HUES64 (cell line): ENCODE measurements around the gene POLR2A.
A peak's percentile ranks its signal among the peaks of the same experiment; 100 is the strongest.

Experiments used
- H3K27ac ChIP-seq: 2 replicates; pipeline ENCODE4 v1.7.0; 2013; ENCODE audit warnings: low read depth, low read length, inconsistent platforms
- H3K27me3 ChIP-seq: 2 replicates; pipeline ENCODE4 v1.6.1; 2013; ENCODE audit warnings: mild to moderate bottlenecking, low read length; ENCODE audit not compliant: insufficient read depth
- H3K36me3 ChIP-seq: 2 replicates; pipeline ENCODE4 v1.6.1; 2013; ENCODE audit warnings: mild to moderate bottlenecking, low read length; ENCODE audit not compliant: insufficient read depth
- H3K4me1 ChIP-seq: 2 replicates; pipeline ENCODE4 v1.6.1; 2013; ENCODE audit warnings: mild to moderate bottlenecking, low read length, moderate library complexity; ENCODE audit not compliant: insufficient read depth
- H3K4me3 ChIP-seq: 2 replicates; pipeline ENCODE4 v1.5.1; 2013; ENCODE audit warnings: mild to moderate bottlenecking, low read length, moderate library complexity
- H3K9ac ChIP-seq: 2 replicates; pipeline ENCODE4 v1.6.1; 2013; ENCODE audit warnings: mild to moderate bottlenecking, low read depth, low read length
- H3K9me3 ChIP-seq: 2 replicates; pipeline ENCODE4 v1.6.1; 2013; ENCODE audit warnings: low read depth, low read length; ENCODE audit not compliant: insufficient read depth
- WGBS: fragments of 150-250, 120-280 bp; methylation state at CpG from one replicate; pipeline ENCODE4 v1.1.7; 2013; ENCODE audit warnings: missing lambda C conversion rate; 5-methylcytosine and 5-hydroxymethylcytosine counted together

POLR2A gene

DNA sequence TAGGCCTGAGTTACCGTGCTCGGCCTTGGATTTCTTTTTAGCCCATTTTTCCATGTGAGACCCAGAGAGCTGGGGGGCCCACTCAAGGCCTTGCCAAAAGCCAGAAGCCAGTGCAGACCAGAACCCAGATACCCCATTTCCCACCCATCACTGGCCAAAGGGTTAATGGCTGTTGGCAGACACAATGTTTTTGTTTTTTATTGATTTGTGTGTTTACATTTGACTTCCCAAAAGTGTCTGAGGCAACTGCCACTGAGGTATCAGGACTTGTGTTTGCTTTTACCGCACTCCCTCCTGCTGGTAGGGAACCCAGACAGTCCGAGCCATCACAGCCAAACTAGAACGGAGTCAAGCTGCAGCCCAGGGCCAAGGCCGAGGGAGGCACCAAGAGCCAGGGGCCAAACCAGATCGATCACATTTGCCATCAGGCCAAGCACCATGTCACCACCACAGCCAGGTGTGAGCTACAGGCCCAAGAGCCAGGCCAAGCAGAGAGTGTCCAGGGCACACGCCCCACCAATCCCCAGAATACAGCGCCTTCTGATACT, 57.0 kb downstream of the POLR2A start:
- Histone ChIP-seq H3K4me3 (no peak overlapping the region), H3K36me3 (no peaks in the 10 kb centered on the region), H3K4me1 (no peaks in the 10 kb centered on the region), H3K9ac (no peak overlapping the region), H3K9me3 (0 out of 2 replicates have a peak, but pooled peaks cover 5% of the 10 kb centered on the region), H3K27ac (no peak overlapping the region), H3K27me3 (peaks cover 12% of the 10 kb centered on the region; the same call in 1 of the 2 replicates)
- 92% methylated on average over 9 of the region's 9 CpGs for WGBS

DNA sequence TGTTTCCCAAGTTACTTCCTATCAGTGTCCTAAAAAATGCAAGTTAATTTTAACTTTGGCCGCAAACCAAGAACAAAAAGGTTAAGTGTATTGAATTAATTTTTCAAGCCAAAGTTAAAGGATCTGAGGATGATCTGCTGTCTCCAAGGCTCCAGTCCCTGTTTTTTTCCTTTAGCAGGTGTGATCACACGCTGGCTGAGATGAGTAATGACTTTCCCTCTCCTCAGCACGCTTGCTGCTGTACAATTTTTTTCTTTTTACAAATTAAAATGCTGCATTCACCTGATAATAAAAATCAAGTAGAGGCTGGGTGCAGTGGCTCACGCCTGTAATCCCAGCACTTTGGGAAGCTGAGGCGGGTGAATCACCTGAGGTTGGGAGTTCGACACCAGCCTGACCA, 60.7 kb downstream of the POLR2A start:
- Histone ChIP-seq H3K9ac (no peak overlapping the region), H3K27ac (no peak overlapping the region), H3K4me3 (no peak overlapping the region), H3K9me3 (no peaks in the 10 kb centered on the region), H3K27me3 (peaks cover 16% of the 10 kb centered on the region; the same call in 1 of the 2 replicates), H3K36me3 (no peaks in the 10 kb centered on the region), H3K4me1 (no peaks in the 10 kb centered on the region)
- 79% methylated on average over 6 of the region's 6 CpGs for WGBS

DNA sequence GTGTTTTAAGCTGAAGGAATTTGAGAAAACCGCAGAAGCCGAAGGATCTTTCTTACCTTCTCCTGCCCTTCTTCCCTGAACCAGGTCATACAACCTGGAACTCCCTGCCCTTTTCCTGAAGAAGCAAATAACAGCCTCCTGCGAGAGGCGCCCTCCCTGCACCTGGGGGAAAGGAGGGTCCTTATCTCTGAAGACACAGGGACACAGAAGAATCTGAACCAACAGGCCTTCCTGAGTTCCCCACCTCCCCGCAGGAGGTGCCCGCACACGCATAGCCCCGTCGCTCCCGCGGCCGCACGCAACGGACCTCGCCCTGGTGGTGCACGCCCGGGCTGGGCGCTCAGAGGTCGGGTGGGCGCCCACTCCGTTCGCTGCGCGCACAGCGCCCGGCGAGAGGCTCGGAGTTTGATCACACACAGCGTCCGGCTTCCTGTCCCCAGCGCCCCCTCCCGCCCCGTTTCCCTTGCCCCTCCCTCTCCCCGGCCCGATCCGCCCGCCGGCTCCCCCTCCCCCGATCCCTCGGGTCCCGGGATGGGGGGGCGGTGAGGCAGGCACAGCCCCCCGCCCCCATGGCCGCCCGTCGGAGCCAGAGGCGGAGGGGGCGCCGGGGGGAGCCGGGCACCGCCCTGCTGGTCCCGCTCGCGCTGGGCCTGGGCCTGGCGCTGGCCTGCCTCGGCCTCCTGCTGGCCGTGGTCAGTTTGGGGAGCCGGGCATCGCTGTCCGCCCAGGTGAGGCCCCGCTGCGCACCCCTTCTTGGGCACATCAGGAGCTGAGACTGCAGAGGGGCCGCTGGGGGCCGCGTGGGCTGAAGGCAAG, 64.6 kb downstream of the POLR2A start, which contains the start of gene TNFSF12:
Gene TNFSF12, plus strand, starts transcription at position 474 of the 816 bp plus-strand sequence. Its CDS starts 96 bp downstream, at position 570.
- no peaks in the 10 kb centered on the region for H3K4me1 ChIP-seq
- no peaks in the 10 kb centered on the region for H3K36me3 ChIP-seq
- WGBS = 4% methylated on average over 64 of the region's 65 CpGs
- H3K27me3 ChIP-seq = peaks cover 4% of the 10 kb centered on the region; the same call in 1 of the 2 replicates
- no peak within 1 kb of the TSS for H3K27ac ChIP-seq
- peak within 1 kb of the TSS; percentile 80 for H3K4me3 ChIP-seq
- H3K9ac ChIP-seq = peak within 1 kb of the TSS; percentile 67
- no peaks in the 10 kb centered on the region for H3K9me3 ChIP-seq
